Neural progenitor cell (in vitro differentiated cells): ENCODE results near the gene PRKD1. TPM values are rescaled to one million over a fixed set of nuclear protein-coding genes. Genes with fewer than 3 reads are reported as not detected.

Experiments
- DNase-seq: peaks from one replicate; pipeline ENCODE4 v3.0.0-alpha.2; 2016; ENCODE audit warnings: low spot score
- H2AFZ ChIP-seq: fragments of 200-600 bp; sonication (generic); replicated peaks from 2 replicates; pipeline ENCODE4 v1.6.1; 2016; ENCODE audit warnings: antibody characterized with exemption
- H3F3A ChIP-seq: fragments of 200-600 bp; sonication (generic); 2 replicates; pipeline ENCODE4 v1.6.1; 2016; ENCODE audit warnings: antibody characterized with exemption, low read depth
- H3K27ac ChIP-seq: fragments of 200-600 bp; sonication (generic); 2 replicates; pipeline ENCODE4 v1.5.1; 2016; ENCODE audit warnings: mild to moderate bottlenecking
- H3K27me3 ChIP-seq: fragments of 200-600 bp; sonication (generic); 2 replicates; pipeline ENCODE4 v1.6.1; 2016; ENCODE audit warnings: mild to moderate bottlenecking, moderate library complexity
- H3K36me3 ChIP-seq: fragments of 200-600 bp; sonication (generic); 2 replicates; pipeline ENCODE4 v1.5.1; 2016
- H3K4me1 ChIP-seq: fragments of 200-600 bp; sonication (generic); 2 replicates; pipeline ENCODE4 v1.6.1; 2016; ENCODE audit warnings: mixed run types
- H3K4me2 ChIP-seq: fragments of 200-600 bp; sonication (generic); 2 replicates; pipeline ENCODE4 v1.6.1; 2016
- H3K4me3 ChIP-seq: fragments of 200-600 bp; sonication (generic); 2 replicates; pipeline ENCODE4 v1.5.1; 2016
- H3K79me2 ChIP-seq: fragments of 200-600 bp; sonication (generic); 2 replicates; pipeline ENCODE4 v1.6.1; 2016; ENCODE audit warnings: low read depth
- H3K9ac ChIP-seq: fragments of 200-600 bp; sonication (generic); 2 replicates; pipeline ENCODE4 v1.6.1; 2016
- H3K9me3 ChIP-seq: fragments of 200-600 bp; sonication (generic); 2 replicates; pipeline ENCODE4 v1.5.1; 2016; ENCODE audit warnings: low read depth
- H4K20me1 ChIP-seq: fragments of 200-600 bp; sonication (generic); 2 replicates; pipeline ENCODE4 v1.6.1; 2016; ENCODE audit warnings: low read depth
- H3K27ac Mint-ChIP-seq: 3 replicates; pipeline ENCODE4 v1.8.0; 2021; ENCODE audit warnings: mixed read lengths
- H3K27me3 Mint-ChIP-seq: 2 replicates; pipeline ENCODE4 v1.8.0; 2022; ENCODE audit warnings: low read depth, mild to moderate bottlenecking, inconsistent platforms, moderate library complexity, mixed read lengths; ENCODE audit not compliant: insufficient read depth
- H3K36me3 Mint-ChIP-seq: 3 replicates; pipeline ENCODE4 v1.8.0; 2021; ENCODE audit warnings: mixed read lengths
- H3K4me1 Mint-ChIP-seq: 3 replicates; pipeline ENCODE4 v1.8.0; 2021; ENCODE audit warnings: mixed read lengths
- H3K4me3 Mint-ChIP-seq: 3 replicates; pipeline ENCODE4 v1.8.0; 2021; ENCODE audit warnings: mild to moderate bottlenecking, moderate library complexity, mixed read lengths
- H3K9me3 Mint-ChIP-seq: 3 replicates; pipeline ENCODE4 v1.8.0; 2020; ENCODE audit warnings: mixed read lengths
- EZH2 ChIP-seq: fragments of 200-600 bp; sonication (generic); IDR thresholded peaks from 2 replicates; pipeline ENCODE4 v1.6.1; 2017; ENCODE audit warnings: antibody characterized with exemption, mild to moderate bottlenecking, moderate library complexity
- EZH2phosphoT487 ChIP-seq: fragments of 200-600 bp; sonication (generic); IDR thresholded peaks from 2 replicates; pipeline ENCODE4 v1.6.1; 2017; ENCODE audit warnings: antibody characterized with exemption
- total RNA-seq: library from RNA; depleted of rRNA; stranded (reverse); fragments of >200 nt; gene quantifications from 2 replicates; pipeline ENCODE4 v1.2.3, GENCODE V29; 2015; ENCODE audit warnings: low replicate concordance
- TF ChIP-seq, protein P1 (sequence below): fragments of 200-600 bp; sonication (generic); IDR thresholded peaks from 2 replicates; pipeline ENCODE4 v1.5.1; 2017; ENCODE audit warnings: antibody characterized with exemption, mild to moderate bottlenecking

Gene PRKD1
- total RNA-seq, 1 donor from 2014 or later, result 8.7 TPM

DNA sequence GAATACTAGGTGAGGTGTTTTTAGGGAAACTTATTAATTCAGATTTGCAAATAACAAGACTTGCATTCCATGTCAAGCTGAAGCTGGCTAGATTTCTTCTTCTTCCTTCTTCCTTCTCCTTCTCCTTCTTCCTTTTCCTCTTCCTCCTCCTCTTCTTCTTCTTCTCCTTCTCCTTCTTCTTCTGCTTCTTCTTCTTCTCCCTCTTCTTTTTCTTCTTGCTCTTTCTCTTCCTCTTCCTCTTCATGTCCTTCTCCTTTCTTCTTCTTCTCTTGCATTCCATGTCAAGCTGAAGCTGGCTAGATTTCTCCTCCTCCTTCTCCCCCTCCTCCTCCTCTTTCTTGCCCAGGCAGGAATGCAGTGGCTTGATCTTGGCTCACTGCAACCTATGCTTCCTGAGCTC is 297.8 kb downstream of the PRKD1 start:
- Histone ChIP-seq H3K4me2 (no peak overlapping the region), H3K4me3 (no peak overlapping the region), H3F3A (no peaks in the 10 kb centered on the region), H3K27ac (no peak overlapping the region), H3K27me3 (no peaks in the 10 kb centered on the region), H4K20me1 (no peaks in the 10 kb centered on the region), H3K9me3 (no peaks in the 10 kb centered on the region), H3K9ac (no peak overlapping the region), H3K4me1 (no peaks in the 10 kb centered on the region), H2AFZ (no peak overlapping the region), H3K36me3 (no peaks in the 10 kb centered on the region), H3K79me2 (no peaks in the 10 kb centered on the region)
- Mint-ChIP-seq H3K4me3 (no peak overlapping the region), H3K4me1 (no peaks in the 10 kb centered on the region), H3K27ac (no peak overlapping the region), H3K27me3 (peaks cover 2% of the 10 kb centered on the region), H3K36me3 (no peaks in the 10 kb centered on the region), H3K9me3 (no peaks in the 10 kb centered on the region)
- no peak for TF ChIP-seq EZH2
- TF ChIP-seq, protein P1, sequence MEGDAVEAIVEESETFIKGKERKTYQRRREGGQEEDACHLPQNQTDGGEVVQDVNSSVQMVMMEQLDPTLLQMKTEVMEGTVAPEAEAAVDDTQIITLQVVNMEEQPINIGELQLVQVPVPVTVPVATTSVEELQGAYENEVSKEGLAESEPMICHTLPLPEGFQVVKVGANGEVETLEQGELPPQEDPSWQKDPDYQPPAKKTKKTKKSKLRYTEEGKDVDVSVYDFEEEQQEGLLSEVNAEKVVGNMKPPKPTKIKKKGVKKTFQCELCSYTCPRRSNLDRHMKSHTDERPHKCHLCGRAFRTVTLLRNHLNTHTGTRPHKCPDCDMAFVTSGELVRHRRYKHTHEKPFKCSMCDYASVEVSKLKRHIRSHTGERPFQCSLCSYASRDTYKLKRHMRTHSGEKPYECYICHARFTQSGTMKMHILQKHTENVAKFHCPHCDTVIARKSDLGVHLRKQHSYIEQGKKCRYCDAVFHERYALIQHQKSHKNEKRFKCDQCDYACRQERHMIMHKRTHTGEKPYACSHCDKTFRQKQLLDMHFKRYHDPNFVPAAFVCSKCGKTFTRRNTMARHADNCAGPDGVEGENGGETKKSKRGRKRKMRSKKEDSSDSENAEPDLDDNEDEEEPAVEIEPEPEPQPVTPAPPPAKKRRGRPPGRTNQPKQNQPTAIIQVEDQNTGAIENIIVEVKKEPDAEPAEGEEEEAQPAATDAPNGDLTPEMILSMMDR, result no peak
- no peak for TF ChIP-seq EZH2phosphoT487
- no peak for DNase-seq

DNA sequence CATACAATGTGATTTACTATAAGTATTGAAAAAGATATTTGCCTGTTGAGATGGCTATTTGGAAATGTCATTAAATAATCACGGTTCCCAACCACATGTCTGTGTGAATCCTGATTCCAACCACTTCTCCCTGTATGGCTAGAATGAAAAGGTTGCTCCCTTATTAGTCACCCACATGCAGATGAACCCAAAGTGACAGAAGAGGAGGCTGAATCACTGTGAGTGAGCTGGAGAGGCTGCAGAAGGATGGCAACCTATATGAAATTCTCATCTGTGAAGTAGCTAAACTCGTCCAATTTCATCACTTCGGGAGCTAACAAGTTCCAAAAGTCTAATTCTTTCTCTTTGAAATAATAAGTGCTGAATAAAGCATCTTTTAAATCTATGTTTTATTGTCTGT is 300.5 kb downstream of the PRKD1 start:
- TF ChIP-seq EZH2 (no peak), EZH2phosphoT487 (no peak)
- TF ChIP-seq, protein P1, result no peak
- Histone ChIP-seq H3K27me3 (no peaks in the 10 kb centered on the region), H3F3A (no peaks in the 10 kb centered on the region), H3K4me3 (no peak overlapping the region), H2AFZ (no peak overlapping the region), H3K9ac (no peak overlapping the region), H4K20me1 (no peaks in the 10 kb centered on the region), H3K4me2 (no peak overlapping the region), H3K27ac (no peak overlapping the region), H3K79me2 (no peaks in the 10 kb centered on the region), H3K36me3 (no peaks in the 10 kb centered on the region), H3K4me1 (no peaks in the 10 kb centered on the region), H3K9me3 (no peaks in the 10 kb centered on the region)
- H3K36me3 Mint-ChIP-seq, result no peaks in the 10 kb centered on the region
- H3K27ac Mint-ChIP-seq, result no peak overlapping the region
- no peak overlapping the region for H3K4me3 Mint-ChIP-seq
- no peak for DNase-seq
- peaks cover 2% of the 10 kb centered on the region for H3K27me3 Mint-ChIP-seq
- no peaks in the 10 kb centered on the region for H3K9me3 Mint-ChIP-seq
- H3K4me1 Mint-ChIP-seq, result no peaks in the 10 kb centered on the region

DNA sequence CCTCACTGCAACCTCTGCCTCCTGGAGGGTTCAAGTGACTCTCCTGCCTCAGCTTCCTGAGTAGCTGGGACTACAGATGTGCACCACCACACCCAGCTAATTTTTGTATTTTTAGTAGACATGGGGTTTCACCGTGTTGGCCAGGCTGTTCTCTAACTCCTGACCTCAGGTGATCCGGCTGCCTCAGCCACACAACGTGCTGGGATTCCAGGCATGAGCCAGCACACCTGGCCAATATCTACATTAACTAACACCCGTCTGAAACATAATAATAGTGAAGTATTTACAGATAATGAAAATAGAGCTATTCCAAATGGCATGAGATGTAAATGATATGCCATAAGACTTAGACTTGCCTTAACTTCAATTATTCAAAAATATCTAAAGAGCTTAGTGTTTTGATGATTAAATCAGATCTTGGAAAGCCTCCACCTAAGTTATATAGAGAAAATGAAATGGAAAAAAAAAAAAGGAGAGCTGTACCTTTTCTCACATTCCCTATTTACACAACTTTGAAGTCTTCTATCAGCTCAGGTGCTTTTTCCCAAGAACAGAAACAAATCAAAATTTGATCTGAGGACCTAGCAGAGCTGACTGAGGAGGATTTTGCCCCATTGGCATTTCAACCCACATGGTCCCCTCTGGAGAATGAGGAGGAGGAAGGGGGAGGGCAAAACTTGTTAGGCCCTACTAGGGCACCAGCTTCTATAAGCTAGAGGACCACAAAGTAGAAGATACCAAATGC is 309.2 kb downstream of the PRKD1 start:
- no peaks in the 10 kb centered on the region for H4K20me1 ChIP-seq
- H3K9me3 Mint-ChIP-seq, result peaks cover 5% of the 10 kb centered on the region

More for the DNA sequence above, 309.2 kb downstream of the PRKD1 start:
- Histone ChIP-seq H3K4me3 (no peak overlapping the region), H3F3A (no peaks in the 10 kb centered on the region), H3K79me2 (no peaks in the 10 kb centered on the region), H3K9me3 (no peaks in the 10 kb centered on the region), H3K27ac (no peak overlapping the region), H3K27me3 (no peaks in the 10 kb centered on the region), H3K36me3 (no peaks in the 10 kb centered on the region), H3K9ac (no peak overlapping the region), H3K4me1 (no peaks in the 10 kb centered on the region), H2AFZ (no peak overlapping the region), H3K4me2 (no peak overlapping the region)
- Mint-ChIP-seq H3K36me3 (peaks cover 2% of the 10 kb centered on the region), H3K27ac (no peak overlapping the region), H3K4me1 (no peaks in the 10 kb centered on the region), H3K27me3 (no peaks in the 10 kb centered on the region), H3K4me3 (no peak overlapping the region)
- TF ChIP-seq, protein P1, result no peak
- TF ChIP-seq EZH2phosphoT487 (no peak), EZH2 (no peak)
- DNase-seq, result no peak
